OCI-LY1 (cell line): ENCODE measurements around the gene TOM1L2.

Experiments
- H2AFZ ChIP-seq: fragments of 200-600 bp; sonication (generic), shearing (Covaris generic); 2 replicates; pipeline ENCODE4 v1.6.0; 2014; ENCODE audit warnings: antibody characterized with exemption, mild to moderate bottlenecking, low read length
- H3F3A ChIP-seq: fragments of 200-600 bp; sonication (generic), shearing (Covaris generic); 2 replicates; pipeline ENCODE4 v1.6.0; 2014; ENCODE audit warnings: mild to moderate bottlenecking, antibody characterized with exemption, low read length, moderate library complexity; ENCODE audit not compliant: insufficient read depth
- H3K27ac ChIP-seq: fragments of 200-600 bp; sonication (generic); 2 replicates; pipeline ENCODE4 v1.5.1; 2014; ENCODE audit warnings: low read length, mixed run types, mild to moderate bottlenecking, low read depth; ENCODE audit not compliant: poor library complexity, severe bottlenecking
- H3K27me3 ChIP-seq: fragments of 200-600 bp; sonication (generic); 2 replicates; pipeline ENCODE4 v1.6.0; 2014; ENCODE audit warnings: antibody characterized with exemption, mild to moderate bottlenecking, low read length, moderate library complexity; ENCODE audit not compliant: insufficient read depth
- H3K36me3 ChIP-seq: fragments of 200-600 bp; sonication (generic); 2 replicates; pipeline ENCODE4 v1.6.1; 2014; ENCODE audit warnings: mild to moderate bottlenecking, antibody characterized with exemption, low read length, moderate library complexity, mixed read lengths; ENCODE audit not compliant: insufficient read depth
- H3K4me1 ChIP-seq: fragments of 200-600 bp; sonication (generic); 2 replicates; pipeline ENCODE4 v1.5.1; 2014; ENCODE audit warnings: mild to moderate bottlenecking, low read length, moderate library complexity; ENCODE audit not compliant: insufficient read depth, severe bottlenecking
- H3K4me2 ChIP-seq: fragments of 200-600 bp; sonication (generic), shearing (Covaris generic); 2 replicates; pipeline ENCODE4 v1.6.1; 2014; ENCODE audit warnings: low read length
- H3K4me3 ChIP-seq: fragments of 200-600 bp; sonication (generic); 2 replicates; pipeline ENCODE4 v1.5.1; 2014; ENCODE audit warnings: low read length, low read depth, mild to moderate bottlenecking, mixed read lengths; ENCODE audit not compliant: poor library complexity, severe bottlenecking
- H3K79me2 ChIP-seq: fragments of 200-600 bp; shearing (Covaris generic); 2 replicates; pipeline ENCODE4 v1.6.1; 2016; ENCODE audit warnings: mixed run types, low read length, mixed read lengths; ENCODE audit not compliant: insufficient read depth
- H3K9ac ChIP-seq: fragments of 200-600 bp; sonication (generic), shearing (Covaris generic); 2 replicates; pipeline ENCODE4 v1.6.1; 2014; ENCODE audit warnings: mild to moderate bottlenecking, low read length, mixed read lengths
- H3K9me2 ChIP-seq: fragments of 200-600 bp; sonication (generic), shearing (Covaris generic); 2 replicates; pipeline ENCODE4 v1.6.1; 2014; ENCODE audit warnings: low read depth, mild to moderate bottlenecking, low read length, mixed read lengths
- H3K9me3 ChIP-seq: fragments of 200-600 bp; shearing (Covaris generic); 2 replicates; pipeline ENCODE4 v1.6.1; 2014; ENCODE audit warnings: low read length, mixed read lengths
- H4K20me1 ChIP-seq: fragments of 200-600 bp; sonication (generic), shearing (Covaris generic); 2 replicates; pipeline ENCODE4 v1.6.0; 2016; ENCODE audit warnings: mild to moderate bottlenecking, low read length; ENCODE audit not compliant: insufficient read depth
- CTCF ChIP-seq: fragments of 200-600 bp; sonication (generic), shearing (Covaris generic); IDR thresholded peaks from 2 replicates; pipeline ENCODE4 v1.5.1; 2017; ENCODE audit warnings: mild to moderate bottlenecking, antibody characterized with exemption, low read length, moderate library complexity, mixed read lengths
- EZH2 ChIP-seq: fragments of 200-600 bp; sonication (generic), shearing (Covaris generic); IDR thresholded peaks from 2 replicates; pipeline ENCODE4 v1.8.0; 2017; ENCODE audit warnings: borderline replicate concordance, mixed run types, mild to moderate bottlenecking, antibody characterized with exemption, low read length, moderate library complexity, mixed read lengths

The TOM1L2 gene

GRCh38 chr17:17872547-17873345 is 99.5 kb downstream of the TOM1L2 start:
- H3K27me3 ChIP-seq: no peaks in the 10 kb centered on the region
- H3F3A ChIP-seq: no peaks in the 10 kb centered on the region
- no peaks in the 10 kb centered on the region for H4K20me1 ChIP-seq
- H3K9me2 ChIP-seq: no peaks in the 10 kb centered on the region
- H3K4me1 ChIP-seq: no peaks in the 10 kb centered on the region
- H3K9me3 ChIP-seq: no peaks in the 10 kb centered on the region
- no peak overlapping the region for H2AFZ ChIP-seq
- no peak overlapping the region for H3K9ac ChIP-seq
- no peak overlapping the region for H3K27ac ChIP-seq
- H3K4me3 ChIP-seq: no peak overlapping the region
- no peaks in the 10 kb centered on the region for H3K79me2 ChIP-seq
- no peak overlapping the region for H3K4me2 ChIP-seq
- TF ChIP-seq CTCF (no peak), EZH2 (no peak)
- no peaks in the 10 kb centered on the region; the same call in 1 of the 2 replicates for H3K36me3 ChIP-seq

- no peak overlapping the region for H3K4me2 ChIP-seq
Measured at GRCh38 chr17:17871913-17872312, 100.3 kb downstream of the TOM1L2 start.

GRCh38 chr17:17870247-17870646 is 102.0 kb downstream of the TOM1L2 start:
- Histone ChIP-seq H3K36me3 (no peaks in the 10 kb centered on the region; the same call in 1 of the 2 replicates), H3K9me2 (no peaks in the 10 kb centered on the region), H3K27ac (no peak overlapping the region), H2AFZ (no peak overlapping the region), H3K27me3 (no peaks in the 10 kb centered on the region), H4K20me1 (no peaks in the 10 kb centered on the region), H3K79me2 (no peaks in the 10 kb centered on the region), H3K4me1 (no peaks in the 10 kb centered on the region), H3K9ac (no peak overlapping the region), H3K4me2 (no peak overlapping the region), H3F3A (no peaks in the 10 kb centered on the region), H3K4me3 (no peak overlapping the region), H3K9me3 (no peaks in the 10 kb centered on the region)
- TF ChIP-seq CTCF (no peak), EZH2 (no peak)

More at GRCh38 chr17:17871913-17872312, 100.3 kb downstream of the TOM1L2 start:
- Histone ChIP-seq H3K9me2 (no peaks in the 10 kb centered on the region), H2AFZ (no peak overlapping the region), H4K20me1 (no peaks in the 10 kb centered on the region), H3K4me3 (no peak overlapping the region), H3K27me3 (no peaks in the 10 kb centered on the region), H3K9ac (no peak overlapping the region), H3F3A (no peaks in the 10 kb centered on the region), H3K9me3 (no peaks in the 10 kb centered on the region), H3K27ac (no peak overlapping the region), H3K36me3 (no peaks in the 10 kb centered on the region; the same call in 1 of the 2 replicates), H3K79me2 (no peaks in the 10 kb centered on the region), H3K4me1 (no peaks in the 10 kb centered on the region)
- TF ChIP-seq EZH2: no peak
- TF ChIP-seq CTCF: no peak
